Stomach smooth muscle (tissue), 2 donors: ENCODE results near the gene PMIS2.

Experiments
- H3K27ac ChIP-seq: one replicate; pipeline ENCODE4 v1.7.0; 2013; ENCODE audit warnings: mild to moderate bottlenecking, low read length, inconsistent platforms
- H3K27me3 ChIP-seq, 2 donors: one replicate each; pipeline ENCODE4 v1.7.0; 2013; ENCODE audit warnings: low read length in 2 of 2; ENCODE audit not compliant: insufficient read depth in 2 of 2, control insufficient read depth in 1 of 2
- H3K36me3 ChIP-seq, 2 donors: one replicate each; pipeline ENCODE4 v1.7.0; 2013; ENCODE audit warnings: low read length in 2 of 2; ENCODE audit not compliant: control insufficient read depth in 2 of 2, insufficient read depth in 2 of 2
- H3K4me1 ChIP-seq: one replicate; pipeline ENCODE4 v1.7.0; 2013; ENCODE audit warnings: low read length; ENCODE audit not compliant: control insufficient read depth, insufficient read depth
- H3K4me3 ChIP-seq, 2 donors: one replicate each; pipeline ENCODE4 v1.7.0; 2013; ENCODE audit warnings: low read length in 2 of 2
- H3K9ac ChIP-seq, 2 donors: one replicate each; pipeline ENCODE4 v1.7.0; 2013; ENCODE audit warnings: low read length in 2 of 2, mild to moderate bottlenecking in 1 of 2
- H3K9me3 ChIP-seq, 2 donors: one replicate each; pipeline ENCODE4 v1.7.0; 2013; ENCODE audit warnings: low read length in 2 of 2; ENCODE audit not compliant: control insufficient read depth in 2 of 2
- donor health status: healthy.
- donor health status: Pancreatic carcinoma.

PMIS2 gene

GRCh38 chr19:35549174-35549788 lies 36.7 kb upstream of the PMIS2 start:
- H3K9ac ChIP-seq: no peak overlapping the region
- peaks cover 0 to 5% of the 10 kb centered on the region in 2 donors for H3K36me3 ChIP-seq
- peaks cover 24% of the 10 kb centered on the region for H3K4me1 ChIP-seq
- H3K4me3 ChIP-seq: no peak overlapping the region
- no peaks in the 10 kb centered on the region for H3K9me3 ChIP-seq
- H3K27ac ChIP-seq: no peak overlapping the region
- H3K27me3 ChIP-seq: no peaks in the 10 kb centered on the region

DNA sequence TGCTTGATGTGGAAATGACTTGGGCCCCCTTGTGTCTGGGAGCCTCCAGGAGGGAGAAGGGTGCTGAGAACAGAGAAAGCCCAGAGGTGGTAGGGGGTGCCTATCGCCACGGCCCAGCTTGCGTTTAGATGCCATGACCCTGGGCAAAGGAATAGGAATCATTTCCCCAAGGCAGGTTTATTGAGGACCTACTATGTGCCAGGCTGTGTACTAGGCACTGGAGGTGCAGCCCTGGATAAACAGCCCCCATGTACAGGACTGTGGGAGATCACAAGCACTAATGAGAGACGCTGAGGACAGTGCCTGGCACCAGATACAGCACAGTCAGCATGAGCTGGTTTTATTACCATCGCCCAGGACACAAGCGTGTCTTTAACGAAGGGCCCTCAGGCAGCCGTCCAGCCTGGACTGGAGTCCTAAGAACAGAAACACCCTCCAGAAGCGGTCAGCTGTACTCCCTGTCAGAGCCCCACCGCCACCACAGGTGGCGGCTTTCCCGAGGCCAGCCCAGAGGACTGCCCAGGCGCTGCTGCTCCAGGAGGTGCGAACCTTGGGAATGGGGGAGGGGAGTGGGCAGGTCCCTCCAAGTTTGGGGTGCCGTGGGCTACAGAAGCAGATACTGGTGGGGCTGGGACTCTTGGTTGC lies 36.0 kb upstream of the PMIS2 start:
- no peaks in the 10 kb centered on the region for H3K9me3 ChIP-seq
- no peak overlapping the region for H3K27ac ChIP-seq
- no peak overlapping the region for H3K4me3 ChIP-seq
- H3K9ac ChIP-seq: no peak overlapping the region
- H3K36me3 ChIP-seq: peaks cover 0 to 5% of the 10 kb centered on the region in 2 donors
- peaks cover 0 to 1% of the 10 kb centered on the region in 2 donors for H3K27me3 ChIP-seq
- H3K4me1 ChIP-seq: peaks cover 17% of the 10 kb centered on the region

- no peak overlapping the region for H3K4me3 ChIP-seq
- peaks cover 10% of the 10 kb centered on the region for H3K4me1 ChIP-seq
- H3K9ac ChIP-seq: no peak overlapping the region
These were observed 34.7 kb upstream of the PMIS2 start for GRCh38 chr19:35551091-35551810.

GRCh38 chr19:35552534-35553384 lies 33.2 kb upstream of the PMIS2 start:
- Histone ChIP-seq H3K27me3 (peaks cover 0 to 20% of the 10 kb centered on the region in 2 donors), H3K36me3 (no peaks in the 10 kb centered on the region), H3K27ac (no peak overlapping the region), H3K9me3 (no peaks in the 10 kb centered on the region), H3K4me1 (peaks cover 2% of the 10 kb centered on the region), H3K9ac (no peak overlapping the region), H3K4me3 (no peak overlapping the region)

More at GRCh38 chr19:35551091-35551810, 34.7 kb upstream of the PMIS2 start:
- H3K27me3 ChIP-seq: peaks cover 0 to 9% of the 10 kb centered on the region in 2 donors
- H3K27ac ChIP-seq: no peak overlapping the region
- H3K36me3 ChIP-seq: peaks cover 0 to 5% of the 10 kb centered on the region in 2 donors
- no peaks in the 10 kb centered on the region for H3K9me3 ChIP-seq

DNA sequence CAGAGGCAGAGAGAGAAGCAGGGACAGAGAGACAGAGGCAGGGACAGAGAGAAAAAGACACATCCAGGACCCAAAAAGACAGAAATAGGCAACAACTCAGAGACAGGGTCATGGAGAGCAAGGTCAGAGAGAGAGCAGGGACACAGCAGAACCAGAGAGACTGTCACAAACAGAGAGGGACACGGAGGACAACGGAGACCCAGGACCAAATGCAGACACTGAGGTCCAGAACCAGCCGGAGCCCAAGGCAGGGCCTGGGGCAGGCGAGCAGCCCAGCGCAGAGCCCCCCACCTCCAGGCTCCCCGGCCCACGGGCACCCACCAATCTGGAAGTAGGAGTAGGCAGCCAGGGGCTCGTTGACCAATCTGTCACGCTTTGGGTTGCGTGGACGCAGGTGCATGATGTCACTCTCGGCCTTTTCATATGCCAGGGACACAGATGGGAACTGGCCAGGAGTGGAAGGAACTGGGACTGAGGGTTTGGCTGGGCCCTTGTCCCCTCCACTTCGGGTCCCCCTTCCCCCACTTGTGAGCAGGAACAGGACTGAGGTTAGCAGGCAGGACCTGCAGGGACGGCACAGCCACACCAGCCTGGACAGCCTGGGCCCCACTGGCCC lies 32.5 kb upstream of the PMIS2 start:
- Histone ChIP-seq H3K27me3 (peaks cover 6 to 23% of the 10 kb centered on the region in 2 donors), H3K27ac (no peak overlapping the region), H3K4me3 (no peak overlapping the region), H3K36me3 (no peaks in the 10 kb centered on the region), H3K9me3 (no peaks in the 10 kb centered on the region), H3K9ac (no peak overlapping the region), H3K4me1 (peaks cover 7% of the 10 kb centered on the region)

GRCh38 chr19:35554076-35554475 lies 31.9 kb upstream of the PMIS2 start:
- H3K9me3 ChIP-seq: no peaks in the 10 kb centered on the region
- H3K9ac ChIP-seq: no peak overlapping the region
- H3K27ac ChIP-seq: no peak overlapping the region
- H3K4me1 ChIP-seq: peaks cover 7% of the 10 kb centered on the region
- H3K4me3 ChIP-seq: no peak overlapping the region
- H3K27me3 ChIP-seq: peaks cover 11 to 29% of the 10 kb centered on the region in 2 donors
- H3K36me3 ChIP-seq: no peaks in the 10 kb centered on the region

DNA sequence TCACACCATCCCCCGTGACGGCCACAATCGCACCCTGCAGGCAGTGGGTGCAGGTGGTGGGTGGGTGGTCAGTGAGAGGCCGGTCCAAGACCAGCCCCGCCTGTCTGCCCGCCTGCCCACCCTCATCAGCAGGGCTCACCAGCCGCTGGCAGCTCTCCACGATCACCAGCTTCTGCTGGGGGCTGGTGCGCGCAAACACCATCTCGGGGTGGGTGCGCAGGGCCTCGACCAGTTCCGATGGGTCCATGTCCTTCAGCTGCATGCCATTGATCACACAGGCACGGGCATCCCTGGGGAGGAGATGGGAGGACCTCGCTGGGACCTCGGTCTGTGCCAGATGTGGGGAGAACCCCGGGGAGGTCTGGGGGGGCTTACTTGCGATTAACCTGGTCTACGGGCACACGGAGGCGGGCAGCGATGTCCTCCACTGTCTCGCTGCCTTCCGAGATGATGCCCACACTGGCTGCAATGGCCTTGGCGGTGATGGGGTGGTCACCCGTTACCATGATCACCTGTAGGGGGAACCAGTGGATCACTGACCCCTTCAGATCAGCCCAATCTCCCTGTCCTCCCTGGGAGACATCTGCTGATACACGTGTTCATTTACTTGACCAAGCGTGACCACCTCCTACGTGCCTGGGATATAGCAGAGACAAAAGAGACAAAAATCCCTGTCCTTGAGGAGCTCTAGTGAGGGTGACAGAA lies 30.5 kb upstream of the PMIS2 start:
- Histone ChIP-seq H3K4me3 (no peak overlapping the region), H3K4me1 (peaks cover 7% of the 10 kb centered on the region), H3K9ac (no peak overlapping the region), H3K36me3 (no peaks in the 10 kb centered on the region), H3K27me3 (peaks cover 22 to 41% of the 10 kb centered on the region in 2 donors), H3K27ac (no peak overlapping the region), H3K9me3 (no peaks in the 10 kb centered on the region)

DNA sequence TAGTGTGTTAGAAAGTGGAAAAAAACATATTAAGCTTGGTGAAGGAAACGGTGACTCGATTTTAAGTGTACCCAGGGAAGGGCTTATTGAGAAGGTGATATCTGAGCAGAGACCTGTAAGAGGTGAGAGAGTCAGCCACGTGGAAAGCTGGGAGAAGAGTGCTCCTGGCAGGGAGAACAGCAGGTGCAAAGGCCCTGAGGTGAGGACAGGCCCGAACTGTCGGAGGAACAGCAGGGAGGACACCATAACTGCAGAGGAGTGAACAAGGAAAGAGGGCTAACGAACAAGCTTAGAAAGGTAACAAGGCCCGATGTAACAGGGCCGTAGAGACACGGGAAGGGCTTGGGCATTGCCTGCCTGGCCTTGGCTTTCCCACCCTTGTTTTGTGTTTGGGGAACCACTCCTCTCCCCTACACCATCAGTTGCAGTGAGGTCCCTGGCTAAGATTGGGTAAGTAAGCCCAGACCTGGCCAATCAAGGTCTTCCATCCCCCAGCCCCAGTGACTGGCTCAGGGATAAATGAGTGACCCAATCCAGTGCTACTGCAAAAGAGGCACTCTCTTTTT lies 29.9 kb upstream of the PMIS2 start:
- Histone ChIP-seq H3K36me3 (no peaks in the 10 kb centered on the region), H3K9me3 (no peaks in the 10 kb centered on the region), H3K4me3 (no peak overlapping the region), H3K27me3 (peaks cover 22 to 42% of the 10 kb centered on the region in 2 donors), H3K4me1 (peaks cover 7% of the 10 kb centered on the region), H3K9ac (no peak overlapping the region), H3K27ac (no peak overlapping the region)

GRCh38 chr19:35556846-35557538 lies 29.0 kb upstream of the PMIS2 start:
- H3K36me3 ChIP-seq: no peaks in the 10 kb centered on the region
- H3K27me3 ChIP-seq: peaks cover 25 to 42% of the 10 kb centered on the region in 2 donors

More at GRCh38 chr19:35556846-35557538, 29.0 kb upstream of the PMIS2 start:
- Histone ChIP-seq H3K4me1 (peaks cover 7% of the 10 kb centered on the region), H3K27ac (no peak overlapping the region), H3K4me3 (no peak overlapping the region), H3K9ac (no peak overlapping the region), H3K9me3 (no peaks in the 10 kb centered on the region)
